GOT3 (cell line): ENCODE measurements around the gene NSUN2.

Experiments used
- DNase-seq: peaks from one replicate; lab custom pipeline; 2025; ENCODE audit warnings: mixed read lengths; lab: John Stamatoyannopoulos, UW

The NSUN2 gene

GRCh38 chr5:6604341-6604740, 28.5 kb downstream of the NSUN2 start:
- no peak for DNase-seq

DNA sequence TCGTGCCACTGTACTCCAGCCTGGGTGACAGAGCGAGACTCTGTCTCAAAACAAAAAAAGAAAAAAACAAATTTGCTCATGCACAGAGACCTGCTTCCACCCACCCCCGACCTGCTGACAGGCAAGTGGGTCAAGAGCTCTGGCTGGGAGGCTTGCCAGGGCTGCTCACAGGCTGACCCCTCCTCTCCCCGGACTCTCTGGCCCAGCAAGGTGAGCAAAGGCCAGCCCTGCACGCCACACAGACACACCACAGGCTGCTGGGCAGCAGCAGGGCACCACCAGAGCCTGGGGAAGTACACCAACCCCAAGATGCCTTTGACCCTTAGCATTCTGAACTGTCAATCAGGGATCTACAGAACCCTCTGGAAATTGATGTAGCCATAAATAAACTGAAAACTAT, 29.2 kb downstream of the NSUN2 start:
- no peak for DNase-seq

DNA sequence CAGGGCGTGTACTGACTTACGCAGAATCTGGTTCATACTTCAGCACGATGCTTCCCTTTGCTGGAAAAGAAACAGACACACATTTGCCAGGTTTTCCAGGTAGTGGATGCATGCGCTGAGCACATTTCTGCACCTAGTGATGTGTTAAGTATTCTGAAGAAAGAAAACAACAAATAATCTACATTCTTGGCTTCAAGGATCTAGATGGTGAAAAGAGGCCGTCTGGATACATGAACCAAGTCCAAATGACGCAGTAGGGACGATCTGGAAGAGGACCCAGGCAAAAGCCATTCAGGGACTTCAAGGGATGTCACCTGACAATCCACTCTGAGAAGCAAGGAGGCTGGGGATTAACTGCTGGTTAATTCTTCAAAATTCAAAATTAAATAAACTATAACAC, 30.4 kb downstream of the NSUN2 start:
- DNase-seq = no peak

- DNase-seq = no peak
Observed at GRCh38 chr5:6601816-6602215, 31.0 kb downstream of the NSUN2 start.

DNA sequence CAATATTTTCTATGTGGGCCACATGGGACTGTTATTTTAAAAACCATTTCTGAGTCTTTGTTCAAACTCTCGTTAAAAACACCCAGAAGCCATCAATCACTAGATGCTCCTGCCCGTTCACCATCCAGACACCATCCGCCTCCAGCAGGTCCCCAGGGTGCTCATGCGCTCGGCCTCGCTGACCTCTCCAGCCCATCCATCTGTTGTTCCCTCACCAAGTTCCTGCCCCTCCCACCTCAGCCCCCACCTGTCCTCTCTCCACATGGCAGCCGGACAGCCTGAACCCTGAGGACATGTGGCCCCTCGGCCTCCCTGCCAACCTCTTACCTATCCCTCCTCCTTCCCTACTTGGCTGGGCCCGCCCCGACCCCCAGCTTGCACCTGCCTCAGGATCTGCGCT, 31.6 kb downstream of the NSUN2 start:
- no peak for DNase-seq

DNA sequence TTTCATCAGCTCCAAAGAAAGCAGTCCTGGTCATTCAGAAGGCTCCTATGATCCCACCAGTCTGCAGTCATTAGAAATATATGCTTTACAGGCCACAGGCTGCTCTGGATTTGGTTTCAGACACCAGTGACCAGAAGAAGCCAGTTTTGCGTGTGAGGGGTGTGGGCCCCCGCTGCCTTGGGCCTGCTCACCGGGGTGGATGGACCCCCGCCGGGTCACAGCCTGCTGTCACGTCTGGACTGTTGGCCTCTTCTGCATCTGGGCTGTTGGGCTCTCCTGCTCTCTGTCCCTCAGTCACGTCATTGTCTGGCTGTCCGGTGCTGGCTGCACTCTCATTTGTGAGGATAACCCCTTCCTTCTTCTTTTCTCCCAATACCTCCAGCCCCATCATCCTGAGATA, 33.1 kb downstream of the NSUN2 start:
- no peak for DNase-seq

DNA sequence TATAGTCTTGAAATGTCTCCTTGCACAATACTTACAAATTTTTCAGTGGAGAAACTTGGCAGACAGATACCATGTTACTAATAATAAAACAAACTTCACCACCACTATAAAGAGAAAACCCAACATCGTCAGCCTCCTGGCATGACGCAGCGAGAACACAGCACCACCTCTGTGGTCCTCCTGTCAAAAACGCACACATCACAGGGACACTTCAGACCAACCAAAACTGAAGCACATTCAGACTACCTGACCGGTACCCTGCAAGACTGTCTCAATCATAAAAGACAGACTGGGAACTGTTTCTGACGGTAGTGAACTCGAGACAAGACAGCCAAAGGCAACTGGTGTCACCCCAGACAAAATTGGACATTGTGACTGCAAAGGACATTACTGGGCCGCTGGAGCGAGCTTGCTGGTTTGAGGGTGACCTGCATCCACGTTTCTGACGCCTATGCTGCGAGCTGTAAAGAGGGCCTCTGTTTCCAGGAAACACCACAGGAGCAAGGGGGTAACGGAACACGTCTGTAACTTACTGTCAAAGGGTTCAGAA, 34.4 kb downstream of the NSUN2 start:
- no peak for DNase-seq

GRCh38 chr5:6597557-6597956, 35.3 kb downstream of the NSUN2 start:
- no peak for DNase-seq

- DNase-seq = no peak
Observed at GRCh38 chr5:6596388-6596787, 36.5 kb downstream of the NSUN2 start.

DNA sequence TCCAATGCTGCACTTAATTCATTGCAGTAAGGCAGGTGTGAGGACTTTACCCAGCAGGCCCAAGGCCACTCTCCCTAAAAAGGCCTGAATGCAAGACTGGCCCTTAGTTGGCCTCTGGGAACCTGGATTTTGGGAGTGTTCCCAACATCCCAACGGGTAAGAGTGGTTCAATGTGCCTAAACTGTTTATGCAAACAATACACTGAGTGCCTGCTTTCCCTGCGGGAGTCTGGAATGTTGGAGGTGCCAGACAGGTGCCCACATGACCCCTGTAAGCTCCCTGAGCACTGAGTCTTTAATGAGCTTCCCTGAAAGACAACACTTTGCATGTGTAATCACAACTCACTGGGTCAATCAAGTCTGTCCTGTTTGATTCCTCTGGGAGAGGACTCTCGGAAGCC, 37.4 kb downstream of the NSUN2 start:
- DNase-seq = no peak

DNA sequence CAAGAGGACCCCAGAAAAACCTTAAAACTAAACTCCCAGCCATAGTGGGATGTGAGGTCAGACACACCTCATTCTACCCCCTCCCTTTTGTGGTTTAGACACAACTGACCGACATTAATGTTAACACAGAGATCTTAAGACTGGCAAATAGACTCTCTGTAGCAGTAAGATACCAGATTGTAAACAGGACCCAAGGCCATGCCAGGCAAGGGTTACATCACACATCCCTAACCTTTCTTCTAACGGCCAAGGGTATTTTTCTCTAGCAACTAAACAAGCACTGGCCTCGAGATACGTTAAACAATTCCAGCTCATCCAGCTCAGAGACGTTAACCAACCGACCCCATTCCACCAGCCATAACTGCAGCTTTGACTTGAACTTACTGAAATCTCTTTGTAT, 38.8 kb downstream of the NSUN2 start:
- no peak for DNase-seq

DNA sequence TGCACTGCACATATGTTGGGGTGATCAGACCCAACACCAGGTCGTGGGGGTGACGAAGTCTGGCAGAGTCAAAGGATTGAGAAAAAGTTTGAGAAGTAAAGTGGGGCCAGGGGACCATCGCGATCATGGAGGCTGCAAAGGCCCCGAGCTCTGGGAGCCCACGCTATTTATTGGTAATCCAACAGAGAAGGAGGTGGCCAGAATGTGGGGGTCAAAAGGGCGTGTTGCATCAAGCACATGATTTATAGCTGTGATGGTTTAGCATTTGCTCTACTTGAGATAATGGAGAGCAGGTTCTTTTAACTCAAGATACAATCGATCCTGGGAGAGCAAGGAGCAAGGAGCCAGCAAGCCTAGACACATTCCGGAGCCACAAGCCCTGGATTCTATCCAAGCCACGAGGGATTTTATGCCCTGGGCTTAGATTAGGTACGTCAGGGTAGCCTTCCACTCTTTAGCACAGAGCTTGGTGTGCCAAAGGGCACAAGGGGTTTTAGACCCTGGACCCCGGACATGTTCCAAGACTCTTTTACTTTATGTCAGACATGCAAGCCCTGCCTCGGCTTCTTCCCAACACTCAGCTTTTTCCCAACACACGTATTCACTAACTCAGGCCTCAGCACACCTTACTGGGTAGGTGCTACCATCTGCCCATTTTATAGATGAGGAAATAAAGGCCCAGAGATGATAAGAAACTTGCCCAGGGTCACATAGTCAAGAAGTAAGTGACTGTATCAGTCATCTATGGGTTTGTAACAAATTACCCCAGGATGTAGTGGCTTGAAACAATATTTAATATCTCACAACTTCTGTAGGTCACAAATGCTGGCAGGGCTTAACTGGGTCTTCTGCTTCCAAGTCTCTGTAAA, 39.5 kb downstream of the NSUN2 start:
- no peak for DNase-seq

- no peak for DNase-seq
Observed at GRCh38 chr5:6592601-6593000, 40.2 kb downstream of the NSUN2 start.

DNA sequence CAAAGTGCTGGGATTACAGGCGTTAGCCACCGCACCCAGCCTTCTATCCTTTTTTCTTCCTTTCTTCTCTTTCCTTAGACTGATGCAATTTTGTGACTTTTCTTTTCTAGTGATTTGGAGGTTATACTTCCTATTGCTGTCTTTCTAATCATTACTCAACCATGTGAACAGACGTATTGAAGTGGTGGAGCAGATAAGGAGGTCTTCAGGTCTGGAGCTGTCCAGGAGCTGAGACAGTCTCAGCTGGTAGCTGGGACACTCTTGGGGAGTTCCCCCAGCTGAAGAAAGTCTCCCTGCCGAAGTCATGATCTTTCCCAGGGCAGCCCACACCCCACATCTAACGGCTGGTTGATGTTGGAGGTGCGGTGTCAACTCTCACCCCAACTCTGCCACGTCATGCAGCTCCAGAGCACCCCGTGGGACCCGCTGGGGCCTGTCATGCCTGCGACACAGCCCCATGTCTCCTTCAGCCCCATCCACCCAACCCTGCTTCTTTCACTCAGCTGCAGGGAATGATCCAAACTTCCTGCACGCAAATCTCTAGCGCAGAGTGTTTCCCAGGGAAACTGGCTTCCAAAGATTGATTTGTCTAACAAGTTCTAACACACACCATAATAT, 41.1 kb downstream of the NSUN2 start:
- DNase-seq = no peak

DNA sequence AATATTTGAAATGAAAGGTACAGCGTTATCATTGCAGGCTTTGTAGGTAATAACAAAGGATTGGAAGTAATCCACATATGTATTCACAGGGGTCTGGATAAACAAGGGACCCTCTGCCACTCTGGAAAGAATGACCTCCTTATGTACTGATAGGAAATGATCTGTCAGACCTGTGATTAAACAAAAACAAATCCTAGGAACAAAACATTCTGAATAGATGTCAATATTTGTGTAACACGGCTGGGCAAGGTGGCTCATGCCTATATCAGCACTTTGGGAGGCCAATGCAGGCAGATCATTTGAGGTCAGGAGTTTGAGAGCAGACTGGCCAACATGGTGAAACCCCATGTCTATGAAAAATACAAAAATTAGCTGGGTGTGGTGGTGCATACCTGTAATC, 42.3 kb downstream of the NSUN2 start:
- no peak for DNase-seq

GRCh38 chr5:6587171-6587570, 45.7 kb downstream of the NSUN2 start:
- no peak for DNase-seq

- DNase-seq = no peak
Observed at GRCh38 chr5:6586647-6587042, 46.2 kb downstream of the NSUN2 start.

- no peak for DNase-seq
Observed at GRCh38 chr5:6585939-6586646, 46.8 kb downstream of the NSUN2 start.

DNA sequence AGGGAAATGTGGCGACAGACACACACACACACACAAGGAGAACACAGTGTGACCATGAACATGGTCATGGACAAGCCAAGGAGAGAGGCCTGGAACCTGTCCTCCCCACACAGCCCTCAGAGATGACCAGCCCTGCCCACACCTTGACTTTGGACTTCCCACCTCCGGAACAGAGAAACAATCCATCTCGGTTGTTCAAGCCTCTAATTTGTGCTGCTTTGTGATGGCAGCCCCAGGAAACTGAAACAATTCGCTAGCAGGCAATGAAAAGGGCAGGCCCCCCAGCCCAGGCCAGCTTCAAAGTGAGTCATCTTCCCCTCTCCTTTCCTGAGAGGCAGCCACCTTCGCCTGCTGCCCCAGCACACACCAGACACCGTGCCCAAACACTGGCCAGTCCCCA, 47.7 kb downstream of the NSUN2 start:
- no peak for DNase-seq

- DNase-seq = no peak
Observed at GRCh38 chr5:6584727-6585126, 48.1 kb downstream of the NSUN2 start.

DNA sequence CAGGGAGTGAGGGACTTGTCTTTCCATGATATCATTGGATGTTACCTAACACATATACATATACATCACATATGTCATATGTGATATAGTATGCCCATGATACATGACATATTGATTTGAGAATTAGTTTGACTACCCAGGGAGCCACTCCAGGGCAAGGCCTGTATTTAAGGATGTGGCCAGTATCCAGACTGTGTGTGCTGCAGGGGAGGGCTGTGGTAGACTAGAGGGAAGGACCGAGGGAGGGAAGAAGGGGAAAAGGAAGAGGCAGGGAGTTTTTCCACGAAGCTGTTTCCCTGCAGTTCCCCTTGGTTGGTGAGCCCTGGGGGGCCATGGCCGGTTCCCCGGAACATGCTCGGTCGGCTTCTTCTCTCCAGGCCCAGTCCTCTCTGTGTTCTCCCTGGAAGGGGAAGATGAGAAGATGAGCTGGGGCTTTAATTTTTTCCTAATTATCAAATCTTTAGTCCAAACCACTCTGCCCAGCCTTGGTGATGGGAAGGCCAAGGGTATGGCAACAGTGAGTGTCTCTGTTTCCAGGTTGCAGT, 48.7 kb downstream of the NSUN2 start:
- no peak for DNase-seq

GRCh38 chr5:6583049-6583880, 49.6 kb downstream of the NSUN2 start:
- no peak for DNase-seq
